Nephron (organoid): ENCODE data around the gene SLC39A3.

ENCODE experiments used
- H3K27ac Mint-ChIP-seq, 3 experiments: 2 replicates each; pipeline ENCODE4 v1.8.0; 2020; ENCODE audit warnings: mixed read lengths in 3 of 3, mild to moderate bottlenecking in 2 of 3, moderate library complexity in 1 of 3
- H3K27me3 Mint-ChIP-seq: 2 replicates; pipeline ENCODE4 v1.8.0; 2021; ENCODE audit warnings: low read depth, mild to moderate bottlenecking, moderate library complexity, mixed read lengths
- H3K36me3 Mint-ChIP-seq: 2 replicates; pipeline ENCODE4 v1.8.0; 2020; ENCODE audit warnings: low read depth, mixed read lengths
- H3K4me1 Mint-ChIP-seq: 2 replicates; pipeline ENCODE4 v1.8.0; 2020; ENCODE audit warnings: mixed read lengths
- H3K4me3 Mint-ChIP-seq, 3 experiments: 2 replicates each; pipeline ENCODE4 v1.8.0; 2020; ENCODE audit warnings: mild to moderate bottlenecking in 3 of 3, mixed read lengths in 3 of 3, moderate library complexity in 2 of 3
- H3K9me3 Mint-ChIP-seq: 2 replicates; pipeline ENCODE4 v1.8.0; 2020; ENCODE audit warnings: mixed read lengths
- TF ChIP-seq, protein P1 (sequence below), 3 experiments: fragments of 200-600 bp; sonication (generic); IDR thresholded peaks; one replicate each; pipeline ENCODE4 v1.5.0; 2021; ENCODE audit warnings: antibody characterized with exemption in 3 of 3; ENCODE audit not compliant: unreplicated experiment in 3 of 3

SLC39A3 gene

DNA sequence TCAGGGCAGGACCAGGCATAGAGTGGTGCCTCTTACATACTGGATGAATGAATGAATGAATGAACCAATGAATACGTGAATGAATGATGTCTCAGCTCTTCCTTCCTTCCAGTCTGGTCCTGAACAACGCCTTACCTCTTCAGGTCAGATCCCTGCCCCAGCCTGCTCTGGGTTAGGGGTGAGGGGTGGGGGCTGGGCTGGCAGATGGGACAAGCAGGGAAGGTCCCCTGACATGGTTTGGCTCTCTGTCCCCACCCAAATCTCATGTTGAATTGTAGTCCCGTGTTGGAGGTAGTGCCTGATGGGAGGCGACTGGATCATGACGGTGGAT is 28.0 kb downstream of the SLC39A3 start:
- Mint-ChIP-seq H3K4me1 (no peaks in the 10 kb centered on the region), H3K9me3 (peaks cover 10% of the 10 kb centered on the region), H3K27me3 (peaks cover 8% of the 10 kb centered on the region), H3K27ac (no peak overlapping the region), H3K36me3 (no peaks in the 10 kb centered on the region), H3K4me3 (no peak overlapping the region)
- TF ChIP-seq, protein P1, sequence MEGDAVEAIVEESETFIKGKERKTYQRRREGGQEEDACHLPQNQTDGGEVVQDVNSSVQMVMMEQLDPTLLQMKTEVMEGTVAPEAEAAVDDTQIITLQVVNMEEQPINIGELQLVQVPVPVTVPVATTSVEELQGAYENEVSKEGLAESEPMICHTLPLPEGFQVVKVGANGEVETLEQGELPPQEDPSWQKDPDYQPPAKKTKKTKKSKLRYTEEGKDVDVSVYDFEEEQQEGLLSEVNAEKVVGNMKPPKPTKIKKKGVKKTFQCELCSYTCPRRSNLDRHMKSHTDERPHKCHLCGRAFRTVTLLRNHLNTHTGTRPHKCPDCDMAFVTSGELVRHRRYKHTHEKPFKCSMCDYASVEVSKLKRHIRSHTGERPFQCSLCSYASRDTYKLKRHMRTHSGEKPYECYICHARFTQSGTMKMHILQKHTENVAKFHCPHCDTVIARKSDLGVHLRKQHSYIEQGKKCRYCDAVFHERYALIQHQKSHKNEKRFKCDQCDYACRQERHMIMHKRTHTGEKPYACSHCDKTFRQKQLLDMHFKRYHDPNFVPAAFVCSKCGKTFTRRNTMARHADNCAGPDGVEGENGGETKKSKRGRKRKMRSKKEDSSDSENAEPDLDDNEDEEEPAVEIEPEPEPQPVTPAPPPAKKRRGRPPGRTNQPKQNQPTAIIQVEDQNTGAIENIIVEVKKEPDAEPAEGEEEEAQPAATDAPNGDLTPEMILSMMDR (IDR thresholded peaks at IDR 0.05; ENCODE audit: unreplicated experiment in 3 of 3) = no peak

DNA sequence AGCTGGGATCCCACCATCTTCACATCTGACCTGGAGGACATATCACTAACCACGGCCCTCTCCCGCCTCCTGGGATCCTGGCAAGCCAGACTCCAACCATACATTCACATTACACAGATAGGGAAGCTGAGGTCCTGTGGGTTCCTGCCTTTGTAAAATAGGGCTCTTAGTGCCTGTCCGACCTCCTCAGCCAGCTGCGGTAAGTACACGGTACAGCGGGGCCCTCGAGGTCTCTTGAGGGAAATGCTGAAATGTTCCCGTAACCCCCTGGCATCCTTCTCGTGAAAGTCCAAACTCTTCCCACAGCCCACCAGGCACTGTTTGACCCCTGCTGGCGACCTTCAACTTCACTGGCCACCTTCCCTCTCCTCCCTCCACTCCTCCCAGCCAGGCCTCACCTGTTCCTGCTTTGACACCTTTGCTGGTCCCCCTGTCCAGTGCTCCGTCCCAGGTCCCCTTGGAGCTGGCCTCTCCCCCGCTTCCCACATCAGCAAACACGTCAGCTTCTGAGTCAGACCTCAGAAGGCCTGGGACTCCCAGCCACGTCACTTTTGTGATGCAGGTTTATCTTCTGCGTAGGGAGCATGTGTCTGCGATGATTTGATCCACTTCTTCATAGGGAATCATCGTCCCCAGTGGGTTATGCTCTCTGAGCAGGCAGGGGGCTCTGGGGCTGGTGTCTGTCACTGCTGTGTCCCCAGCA is 28.5 kb downstream of the SLC39A3 start:
- H3K36me3 Mint-ChIP-seq = no peaks in the 10 kb centered on the region
- no peaks in the 10 kb centered on the region for H3K4me1 Mint-ChIP-seq
- no peak overlapping the region for H3K27ac Mint-ChIP-seq
- peaks cover 10% of the 10 kb centered on the region for H3K9me3 Mint-ChIP-seq
- peaks cover 13% of the 10 kb centered on the region for H3K27me3 Mint-ChIP-seq
- TF ChIP-seq, protein P1 (IDR thresholded peaks at IDR 0.05; ENCODE audit: unreplicated experiment in 3 of 3) = no peak
- no peak overlapping the region for H3K4me3 Mint-ChIP-seq

DNA sequence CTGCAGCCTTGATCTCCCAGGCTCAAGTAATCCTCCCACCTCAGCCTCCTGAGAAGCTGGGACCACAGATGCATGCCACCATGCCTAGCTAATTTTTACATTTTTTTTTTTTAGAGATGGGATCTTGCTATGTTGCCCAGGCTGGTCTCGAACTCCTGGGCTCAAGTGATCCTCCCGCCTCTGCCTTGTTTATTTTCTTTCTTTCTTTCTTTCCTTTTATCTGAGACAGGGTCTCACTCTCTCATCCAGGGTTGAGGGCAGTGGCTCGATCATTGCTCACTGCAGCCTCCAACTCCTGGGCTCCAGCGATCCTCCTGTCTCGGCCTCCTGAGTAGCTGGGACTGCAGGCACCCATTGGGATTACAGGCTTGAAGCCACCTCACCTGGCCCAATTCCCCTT is 33.6 kb downstream of the SLC39A3 start:
- Mint-ChIP-seq H3K27me3 (peaks cover 37% of the 10 kb centered on the region), H3K4me3 (no peak overlapping the region), H3K36me3 (no peaks in the 10 kb centered on the region), H3K9me3 (no peaks in the 10 kb centered on the region), H3K27ac (no peak overlapping the region), H3K4me1 (no peaks in the 10 kb centered on the region)
- TF ChIP-seq, protein P1 (IDR thresholded peaks at IDR 0.05; ENCODE audit: unreplicated experiment in 3 of 3) = no peak

DNA sequence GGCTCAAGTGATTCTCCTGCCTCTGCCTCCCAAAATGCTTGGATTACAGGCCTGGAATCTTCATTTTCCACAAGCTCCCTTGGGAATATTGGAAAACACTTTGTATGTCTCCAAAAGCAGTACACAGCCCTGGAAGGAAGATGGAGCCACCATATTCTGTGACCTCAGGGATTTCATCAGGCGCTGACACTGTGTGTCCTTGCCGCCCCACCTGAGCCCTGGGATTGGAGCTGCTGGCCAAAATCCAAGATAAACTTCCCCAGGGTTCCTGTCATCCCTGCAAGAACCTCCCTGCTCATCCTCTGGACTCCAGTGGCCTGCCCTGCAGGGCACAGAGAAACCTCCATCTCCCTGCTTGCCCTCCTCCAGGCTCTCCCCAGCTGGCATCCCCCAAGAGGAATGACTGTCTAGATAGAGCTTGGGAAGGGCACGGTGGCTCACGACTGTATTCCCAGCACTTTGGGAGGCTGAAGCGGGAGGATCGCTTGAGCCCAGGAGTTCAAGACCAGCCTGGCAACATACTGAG is 36.1 kb downstream of the SLC39A3 start:
- no peaks in the 10 kb centered on the region for H3K4me1 Mint-ChIP-seq
- TF ChIP-seq, protein P1 (IDR thresholded peaks at IDR 0.05; ENCODE audit: unreplicated experiment in 3 of 3) = no peak
- no peak overlapping the region for H3K27ac Mint-ChIP-seq
- H3K36me3 Mint-ChIP-seq = no peaks in the 10 kb centered on the region
- peak overlapping the region in 2 of 3 experiments; percentile 52 to 53 for H3K4me3 Mint-ChIP-seq
- peaks cover 61% of the 10 kb centered on the region for H3K27me3 Mint-ChIP-seq
- no peaks in the 10 kb centered on the region for H3K9me3 Mint-ChIP-seq

DNA sequence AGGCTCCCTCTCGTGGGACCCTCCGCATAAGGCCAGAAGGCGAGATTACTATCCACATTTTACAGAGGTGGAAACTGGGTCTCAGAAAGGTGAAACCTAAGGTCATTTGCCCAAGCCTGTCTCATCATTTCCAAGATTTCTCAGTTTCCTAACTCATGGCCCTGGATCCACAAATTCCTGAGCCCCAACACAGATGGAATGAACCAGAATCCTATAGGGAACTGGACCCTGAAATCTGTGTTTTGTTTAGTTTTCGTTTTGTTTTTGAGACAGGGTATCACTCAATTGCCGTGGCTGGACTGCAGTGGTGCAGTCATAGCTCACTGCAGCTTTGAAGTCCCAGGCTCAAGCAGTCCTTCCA is 36.8 kb downstream of the SLC39A3 start:
- peaks cover 65% of the 10 kb centered on the region for H3K27me3 Mint-ChIP-seq
- no peaks in the 10 kb centered on the region for H3K36me3 Mint-ChIP-seq
- no peaks in the 10 kb centered on the region for H3K9me3 Mint-ChIP-seq
- no peak overlapping the region for H3K27ac Mint-ChIP-seq
- no peaks in the 10 kb centered on the region for H3K4me1 Mint-ChIP-seq
- peak overlapping the region; percentile 75 to 78 (median 76) for H3K4me3 Mint-ChIP-seq
- TF ChIP-seq, protein P1 (IDR thresholded peaks at IDR 0.05; ENCODE audit: unreplicated experiment in 3 of 3) = no peak
